Activated naive CD8-positive, alpha-beta T cell (primary cell): ENCODE results near the gene MARVELD2.
"Not testable (repeated sequence)": the region's sequence is repeated elsewhere in the genome, so short reads cannot be mapped to it uniquely, and the experiment has no call there.

Experiments used
- H3K27ac Mint-ChIP-seq: one replicate; pipeline ENCODE4 v1.8.0; 2021; ENCODE audit warnings: mixed read lengths
- H3K27me3 Mint-ChIP-seq: one replicate; pipeline ENCODE4 v1.8.0; 2021; ENCODE audit warnings: mixed read lengths
- H3K36me3 Mint-ChIP-seq: one replicate; pipeline ENCODE4 v1.8.0; 2021; ENCODE audit warnings: mixed read lengths
- H3K4me1 Mint-ChIP-seq: one replicate; pipeline ENCODE4 v1.8.0; 2021; ENCODE audit warnings: low read depth, mixed read lengths
- H3K4me3 Mint-ChIP-seq: one replicate; pipeline ENCODE4 v1.8.0; 2021; ENCODE audit warnings: mild to moderate bottlenecking, mixed read lengths
- H3K9me3 Mint-ChIP-seq: one replicate; pipeline ENCODE4 v1.8.0; 2021; ENCODE audit warnings: low read depth, mixed read lengths

Gene MARVELD2

GRCh38 chr5:69467442-69468225 lies 52.7 kb downstream of the MARVELD2 start:
- no peaks in the 10 kb centered on the region for H3K36me3 Mint-ChIP-seq
- no peak overlapping the region for H3K27ac Mint-ChIP-seq
- no peak overlapping the region for H3K4me3 Mint-ChIP-seq

DNA sequence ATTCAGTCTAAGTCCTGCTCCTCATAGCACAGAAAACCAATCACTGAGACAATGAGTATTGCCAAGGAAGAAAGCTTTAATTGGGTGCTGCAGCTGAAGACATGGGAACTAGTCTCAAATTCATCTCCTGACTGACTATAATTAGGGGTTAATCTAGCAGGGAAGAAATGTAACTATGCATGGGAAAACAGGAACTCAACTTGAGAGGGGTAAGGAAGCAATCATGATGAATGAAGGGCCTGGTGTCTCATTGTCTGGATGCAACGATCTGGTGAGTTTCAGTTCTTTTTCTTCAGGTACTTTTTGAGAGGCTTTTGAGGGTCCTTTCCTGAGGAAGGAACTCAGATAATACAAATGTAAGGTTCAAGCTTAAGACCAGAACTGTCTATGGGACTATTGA lies 53.7 kb downstream of the MARVELD2 start:
- H3K4me1 Mint-ChIP-seq, result no peaks in the 10 kb centered on the region
- H3K9me3 Mint-ChIP-seq, result no peaks in the 10 kb centered on the region
- no peak overlapping the region for H3K27ac Mint-ChIP-seq
- no peaks in the 10 kb centered on the region for H3K36me3 Mint-ChIP-seq
- H3K27me3 Mint-ChIP-seq, result no peaks in the 10 kb centered on the region
- H3K4me3 Mint-ChIP-seq, result no peak overlapping the region

More at GRCh38 chr5:69467442-69468225, 52.7 kb downstream of the MARVELD2 start:
- Mint-ChIP-seq H3K9me3 (no peaks in the 10 kb centered on the region), H3K4me1 (no peaks in the 10 kb centered on the region), H3K27me3 (no peaks in the 10 kb centered on the region)

- not testable (repeated sequence) for H3K9me3 Mint-ChIP-seq, H3K27me3 Mint-ChIP-seq, H3K4me3 Mint-ChIP-seq, H3K27ac Mint-ChIP-seq, H3K4me1 Mint-ChIP-seq, H3K36me3 Mint-ChIP-seq
Measured at GRCh38 chr5:69471516-69471915, 56.6 kb downstream of the MARVELD2 start.

DNA sequence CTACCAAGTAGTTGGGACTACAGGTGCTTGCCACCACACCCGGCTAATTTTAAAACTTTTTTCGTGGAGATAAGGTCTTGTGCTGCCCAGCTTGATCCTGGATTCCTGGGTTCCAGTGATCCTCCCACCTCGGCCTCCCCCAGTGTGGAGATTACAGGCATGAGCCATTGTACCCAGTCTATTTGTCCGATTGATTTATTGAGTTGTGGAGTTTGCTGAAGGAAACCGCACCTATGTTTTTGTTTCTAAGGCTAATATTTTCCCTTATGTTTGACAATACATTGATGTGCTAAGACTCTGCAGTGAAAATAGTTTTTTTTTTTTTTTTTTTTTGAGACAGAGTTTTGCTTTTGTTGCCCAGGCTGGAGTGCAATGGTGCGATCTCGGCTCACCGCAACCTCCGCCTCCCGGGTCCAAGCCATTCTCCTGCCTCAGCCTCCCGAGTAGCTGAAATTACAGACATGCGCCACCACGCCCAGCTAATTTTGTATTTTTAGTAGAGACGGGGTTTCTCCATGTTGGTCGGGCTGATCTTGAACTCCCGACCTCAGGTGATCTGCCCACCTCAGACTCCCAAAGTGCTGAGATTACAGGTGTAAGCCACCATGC lies 57.7 kb downstream of the MARVELD2 start:
- H3K9me3 Mint-ChIP-seq, H3K36me3 Mint-ChIP-seq, H3K27me3 Mint-ChIP-seq, H3K4me1 Mint-ChIP-seq, H3K4me3 Mint-ChIP-seq, H3K27ac Mint-ChIP-seq: not testable (repeated sequence)

- H3K36me3 Mint-ChIP-seq, result no peaks in the 10 kb centered on the region
- H3K9me3 Mint-ChIP-seq, result no peaks in the 10 kb centered on the region
- no peaks in the 10 kb centered on the region for H3K4me1 Mint-ChIP-seq
Measured at GRCh38 chr5:69477170-69477569, 62.3 kb downstream of the MARVELD2 start.

GRCh38 chr5:69478296-69478695 lies 63.4 kb downstream of the MARVELD2 start:
- H3K36me3 Mint-ChIP-seq, H3K4me3 Mint-ChIP-seq, H3K27ac Mint-ChIP-seq, H3K27me3 Mint-ChIP-seq, H3K4me1 Mint-ChIP-seq, H3K9me3 Mint-ChIP-seq: not testable (repeated sequence)

More at GRCh38 chr5:69477170-69477569, 62.3 kb downstream of the MARVELD2 start:
- no peak overlapping the region for H3K27ac Mint-ChIP-seq
- no peaks in the 10 kb centered on the region for H3K27me3 Mint-ChIP-seq
- no peak overlapping the region for H3K4me3 Mint-ChIP-seq

- Mint-ChIP-seq H3K4me3 (no peak overlapping the region), H3K4me1 (no peaks in the 10 kb centered on the region), H3K27me3 (peaks cover 11% of the 10 kb centered on the region), H3K27ac (no peak overlapping the region), H3K36me3 (no peaks in the 10 kb centered on the region), H3K9me3 (no peaks in the 10 kb centered on the region)
Measured at GRCh38 chr5:69484891-69485290, 70.0 kb downstream of the MARVELD2 start.

- Mint-ChIP-seq H3K4me3 (no peak overlapping the region), H3K27me3 (peaks cover 11% of the 10 kb centered on the region), H3K9me3 (no peaks in the 10 kb centered on the region), H3K4me1 (no peaks in the 10 kb centered on the region), H3K36me3 (no peaks in the 10 kb centered on the region), H3K27ac (no peak overlapping the region)
Measured at GRCh38 chr5:69485471-69485870, 70.6 kb downstream of the MARVELD2 start.

DNA sequence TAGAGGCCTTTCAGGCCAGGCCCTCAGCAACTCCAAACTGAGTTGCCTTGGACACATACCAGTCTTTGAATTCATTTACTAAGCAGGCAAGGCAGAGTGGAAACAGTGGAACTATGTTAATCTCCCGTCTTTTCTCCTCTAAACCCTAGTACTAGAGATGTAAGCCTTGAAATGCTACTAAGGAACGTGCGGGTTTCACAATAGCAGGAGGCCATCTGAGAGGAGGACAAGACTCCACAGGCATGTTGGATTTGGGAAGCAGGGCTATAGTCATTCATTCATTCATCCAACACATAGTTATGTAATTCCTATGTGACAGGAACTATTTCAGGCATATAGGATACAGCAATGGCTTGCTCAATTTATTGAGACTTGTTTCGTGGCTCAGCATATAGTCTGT lies 74.3 kb downstream of the MARVELD2 start:
- H3K27me3 Mint-ChIP-seq, result peaks cover 19% of the 10 kb centered on the region
- no peak overlapping the region for H3K27ac Mint-ChIP-seq

DNA sequence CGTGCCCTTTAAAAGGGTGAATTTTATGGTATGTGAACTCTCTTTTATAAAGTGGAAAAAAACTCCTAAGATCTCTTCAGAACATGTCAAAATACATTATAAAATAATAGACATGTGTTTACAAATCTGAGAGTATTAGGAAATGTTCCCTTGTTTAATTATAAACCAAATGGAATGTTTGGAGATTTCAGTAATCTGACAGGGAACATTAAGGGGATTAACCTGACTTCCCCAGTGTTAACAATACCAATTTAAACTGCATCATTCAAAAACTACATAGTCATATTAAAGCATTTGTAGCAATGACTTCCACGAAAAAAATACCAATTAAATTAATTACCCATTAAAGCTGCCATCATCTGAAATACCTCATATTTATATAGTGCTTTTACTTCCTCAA lies 76.1 kb downstream of the MARVELD2 start:
- Mint-ChIP-seq H3K27me3 (peaks cover 29% of the 10 kb centered on the region), H3K4me1 (peaks cover 7% of the 10 kb centered on the region), H3K4me3 (no peak overlapping the region), H3K27ac (no peak overlapping the region), H3K36me3 (no peaks in the 10 kb centered on the region), H3K9me3 (no peaks in the 10 kb centered on the region)

More for the DNA sequence above, 74.3 kb downstream of the MARVELD2 start:
- no peaks in the 10 kb centered on the region for H3K9me3 Mint-ChIP-seq
- H3K4me3 Mint-ChIP-seq, result no peak overlapping the region
- peaks cover 7% of the 10 kb centered on the region for H3K4me1 Mint-ChIP-seq
- H3K36me3 Mint-ChIP-seq, result no peaks in the 10 kb centered on the region

DNA sequence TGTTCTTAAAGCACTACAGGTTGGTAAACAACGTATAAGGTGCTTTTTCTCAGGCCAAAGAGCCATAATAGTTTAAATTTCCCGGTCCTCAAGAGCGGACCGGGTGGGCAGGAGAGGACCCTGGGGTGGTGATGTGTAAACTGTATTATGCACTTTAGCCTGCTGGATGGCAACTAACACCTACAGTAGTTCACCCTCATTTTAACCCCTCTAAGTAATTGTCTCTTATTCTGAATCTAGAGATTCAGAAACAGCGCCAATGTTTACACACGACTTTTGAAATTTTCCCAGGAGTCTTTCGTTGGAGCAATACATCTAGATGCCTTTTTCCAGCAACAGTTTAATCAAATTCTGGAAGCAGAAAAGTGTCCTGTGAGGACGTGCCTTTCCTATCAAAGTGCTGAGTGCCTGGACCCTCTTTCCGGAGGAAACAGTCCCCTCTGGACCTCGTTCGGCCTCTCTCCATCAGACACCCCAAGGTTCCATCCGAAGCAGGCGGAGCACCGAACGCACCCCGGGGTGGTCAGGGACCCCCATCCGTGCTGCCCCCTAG lies 77.0 kb downstream of the MARVELD2 start:
- Mint-ChIP-seq H3K4me1 (peaks cover 7% of the 10 kb centered on the region), H3K4me3 (peak overlapping the region; percentile 80), H3K9me3 (no peaks in the 10 kb centered on the region), H3K36me3 (no peaks in the 10 kb centered on the region), H3K27me3 (peaks cover 30% of the 10 kb centered on the region), H3K27ac (no peak overlapping the region)

DNA sequence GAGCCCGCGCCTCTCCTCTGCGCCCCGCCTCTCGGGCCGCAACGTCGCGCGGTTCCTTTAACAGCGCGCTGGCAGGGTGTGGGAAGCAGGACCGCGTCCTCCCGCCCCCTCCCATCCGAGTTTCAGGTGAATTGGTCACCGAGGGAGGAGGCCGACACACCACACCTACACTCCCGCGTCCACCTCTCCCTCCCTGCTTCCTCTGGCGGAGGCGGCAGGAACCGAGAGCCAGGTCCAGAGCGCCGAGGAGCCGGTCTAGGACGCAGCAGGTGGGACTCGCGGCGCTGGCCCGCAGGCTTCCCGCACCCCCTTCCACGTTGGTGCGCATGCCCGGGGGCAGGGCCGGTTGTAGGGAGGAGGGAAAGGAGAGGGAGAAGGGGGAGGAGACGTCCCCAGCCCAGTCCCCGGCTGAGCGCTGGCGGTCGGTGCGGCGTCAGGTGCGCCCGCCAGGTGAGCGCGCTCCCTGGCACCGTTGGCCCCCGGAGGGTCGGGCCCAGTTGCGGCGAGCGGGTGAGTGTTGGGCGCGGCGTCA lies 77.5 kb downstream of the MARVELD2 start, which contains the start of gene OCLN:
Gene OCLN, plus strand, starts transcription at position 400 of the 532 bp plus-strand sequence. CDS start 11,455 bp downstream, outside the sequence.
- Mint-ChIP-seq H3K4me1 (peaks cover 7% of the 10 kb centered on the region), H3K36me3 (no peaks in the 10 kb centered on the region), H3K27ac (no peak within 1 kb of the TSS), H3K27me3 (peaks cover 33% of the 10 kb centered on the region), H3K4me3 (peak within 1 kb of the TSS; percentile 80), H3K9me3 (no peaks in the 10 kb centered on the region)

DNA sequence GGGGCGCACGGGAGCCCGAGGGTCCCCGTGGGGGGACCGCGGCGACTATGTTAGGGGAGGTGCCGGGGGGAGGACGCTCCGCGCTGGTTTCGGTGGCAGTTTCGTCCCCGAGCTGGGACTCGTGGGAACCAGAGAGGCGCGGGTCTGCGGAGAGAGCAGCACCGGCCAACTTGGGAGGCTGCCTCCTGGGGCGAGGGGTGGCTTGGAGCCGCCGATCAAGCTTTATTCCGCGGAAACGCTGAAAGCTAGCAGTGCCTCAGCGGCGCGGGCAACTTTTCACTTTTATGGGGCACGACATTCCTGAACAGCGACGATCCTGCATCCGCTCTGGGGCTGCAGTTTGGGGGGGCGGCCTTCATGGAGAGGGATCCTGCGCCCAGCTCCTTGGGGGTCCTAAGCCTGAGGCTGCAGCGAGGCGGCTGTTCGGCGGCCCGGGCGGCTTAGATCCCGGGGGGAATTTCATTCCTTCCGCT lies 78.0 kb downstream of the MARVELD2 start:
- no peaks in the 10 kb centered on the region for H3K9me3 Mint-ChIP-seq
- peaks cover 35% of the 10 kb centered on the region for H3K27me3 Mint-ChIP-seq
- no peak overlapping the region for H3K27ac Mint-ChIP-seq
- no peaks in the 10 kb centered on the region for H3K36me3 Mint-ChIP-seq
- H3K4me1 Mint-ChIP-seq, result peaks cover 7% of the 10 kb centered on the region
- H3K4me3 Mint-ChIP-seq, result peak overlapping the region; percentile 80

DNA sequence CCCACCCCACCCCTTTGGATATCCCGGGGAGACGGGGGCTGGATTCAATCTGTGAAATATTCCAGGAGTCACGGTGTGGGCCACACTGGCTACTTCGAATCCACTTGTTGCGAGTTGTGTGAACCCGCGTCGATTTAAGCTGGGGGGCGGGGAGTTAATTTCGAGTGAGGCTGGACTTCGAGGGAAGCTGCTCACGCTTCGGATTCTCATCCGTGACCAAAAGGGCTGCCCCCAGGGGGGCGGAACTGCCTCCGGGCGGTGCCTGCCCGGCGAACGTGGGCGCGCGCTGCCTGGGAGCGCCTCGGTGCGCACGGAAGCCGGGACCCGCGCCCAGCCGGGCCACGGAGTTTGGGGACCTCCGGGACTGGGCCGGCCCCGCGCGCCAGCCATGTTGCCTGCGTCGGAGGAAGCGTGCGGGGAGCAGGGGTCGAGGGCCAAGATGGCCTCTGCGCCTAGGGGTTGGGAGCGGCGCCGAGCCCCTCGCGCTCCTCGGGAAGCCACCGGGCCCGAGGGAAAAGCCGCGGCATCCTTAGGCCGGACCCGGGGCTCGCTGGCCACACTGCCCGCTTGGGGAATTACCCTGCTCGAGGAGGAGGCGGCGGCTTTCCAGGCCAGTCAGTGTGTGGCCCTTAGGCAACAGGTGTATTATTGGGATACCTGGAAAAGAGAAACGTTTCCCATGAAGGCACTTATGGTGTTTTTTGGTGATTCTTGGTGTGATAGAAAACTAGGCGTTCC lies 78.6 kb downstream of the MARVELD2 start:
- Mint-ChIP-seq H3K9me3 (no peaks in the 10 kb centered on the region), H3K4me3 (peak overlapping the region; percentile 80), H3K27me3 (peaks cover 35% of the 10 kb centered on the region), H3K36me3 (no peaks in the 10 kb centered on the region), H3K27ac (no peak overlapping the region), H3K4me1 (peaks cover 7% of the 10 kb centered on the region)
